HepG2 (cell line): Measurements from ENCODE around the gene AARSD1. TPM values are rescaled to one million over a fixed set of nuclear protein-coding genes. Genes with fewer than 3 reads are reported as not detected.

ENCODE experiments used
- ATF7 ChIP-seq, 2 experiments: fragments of 450-650 bp in 1 of 2; sonication (generic) in 1 of 2; formaldehyde crosslinking in 1 of 2; IDR thresholded peaks; 2 replicates each; pipeline versions ENCODE4 v1.4.0 to v1.6.1; 2016 to 2020; ENCODE audit warnings: antibody characterized with exemption in 1 of 2, mild to moderate bottlenecking in 1 of 2, missing genetic modification reagents in 1 of 2
- HDAC1 ChIP-seq: sonication (generic); formaldehyde crosslinking; IDR thresholded peaks from 2 replicates; pipeline ENCODE4 v1.5.1; 2020; ENCODE audit warnings: mild to moderate bottlenecking, missing genetic modification reagents
- HOXA5 ChIP-seq: sonication (generic); formaldehyde crosslinking; IDR thresholded peaks from 2 replicates; pipeline ENCODE4 v1.4.0; 2020; ENCODE audit warnings: missing genetic modification reagents
- MAZ ChIP-seq, 2 experiments: sonication (generic) in 1 of 2; formaldehyde crosslinking in 1 of 2; IDR thresholded peaks; 2 replicates each; pipeline versions ENCODE4 v1.5.0 to v1.6.1; 2012 to 2020; ENCODE audit warnings: low read depth in 2 of 2, mild to moderate bottlenecking in 2 of 2, borderline replicate concordance in 1 of 2, improper control_type of control experiment in 1 of 2, low read length in 1 of 2, missing genetic modification reagents in 1 of 2, moderate library complexity in 1 of 2
- MZF1 ChIP-seq: sonication (generic); formaldehyde crosslinking; IDR thresholded peaks from 2 replicates; pipeline ENCODE4 v1.8.1; 2023; ENCODE audit warnings: mild to moderate bottlenecking, missing genetic modification reagents, borderline replicate concordance
- ZNF292 ChIP-seq: sonication (generic); formaldehyde crosslinking; IDR thresholded peaks from 2 replicates; pipeline ENCODE4 v1.8.1; 2022; ENCODE audit warnings: mild to moderate bottlenecking, low read depth, missing genetic modification reagents, borderline replicate concordance
- polyA plus RNA-seq, 8 experiments: library from polyadenylated mRNA; depleted of rRNA in 3 of 8; stranded (reverse) in 7 of 8; unstranded in 1 of 8; fragments of >200 nt; fragmentation: Illumina TruSeq in 4 of 8; extraction: Trizol in 4 of 8; gene quantifications; 2 replicates each; pipeline versions ENCODE4 v1.2.1 to v1.2.3, GENCODE V29; 2011 to 2016; ENCODE audit warnings: low read depth in 4 of 8, missing spikeins in 1 of 8, mixed read lengths in 1 of 8; ENCODE audit not compliant: insufficient read depth in 1 of 8
- total RNA-seq, 5 experiments: library from RNA; depleted of rRNA; stranded (reverse); fragments of >200 nt; fragmentation: Illumina TruSeq; extraction: Trizol; gene quantifications; 2 replicates each; pipeline ENCODE4 v1.2.3, GENCODE V29; 2016; ENCODE audit warnings: low read depth in 1 of 5
- TF ChIP-seq, protein P1 (sequence below), 2 experiments: IDR thresholded peaks; 2 replicates each; pipeline ENCODE4 v1.6.1; 2011 to 2012; ENCODE audit warnings: low read length in 2 of 2, borderline replicate concordance in 1 of 2, low read depth in 1 of 2, mild to moderate bottlenecking in 1 of 2, moderate library complexity in 1 of 2
- TF ChIP-seq, protein P2 (sequence below): sonication (generic); formaldehyde crosslinking; IDR thresholded peaks from 2 replicates; pipeline ENCODE4 v1.5.1; 2020; ENCODE audit warnings: mild to moderate bottlenecking, missing genetic modification reagents, borderline replicate concordance
- TF ChIP-seq, protein P3 (sequence below), 2 experiments: fragments of 450-650 bp in 1 of 2; sonication (generic) in 1 of 2; formaldehyde crosslinking; IDR thresholded peaks; 2 replicates each; pipeline versions ENCODE4 v1.5.0 to v1.8.0; 2020 to 2022; ENCODE audit warnings: mild to moderate bottlenecking in 1 of 2, missing genetic modification reagents in 1 of 2
- TF ChIP-seq, protein P4 (sequence below): IDR thresholded peaks from 2 replicates; pipeline ENCODE4 v1.6.1; 2016; ENCODE audit warnings: missing biosample characterization, missing genetic modification reagents, low read depth
- TF ChIP-seq, protein P5 (sequence below): sonication (generic); formaldehyde crosslinking; conservative IDR thresholded peaks from 2 replicates; pipeline ENCODE4 v1.5.0; 2020; ENCODE audit warnings: missing genetic modification reagents

The AARSD1 gene
- total and polyA plus RNA-seq, 2 of the 13 experiments (the other 11 are each of a cell fraction or from before 2014, with no cell fraction given), result 24.7 to 29.3 TPM

DNA sequence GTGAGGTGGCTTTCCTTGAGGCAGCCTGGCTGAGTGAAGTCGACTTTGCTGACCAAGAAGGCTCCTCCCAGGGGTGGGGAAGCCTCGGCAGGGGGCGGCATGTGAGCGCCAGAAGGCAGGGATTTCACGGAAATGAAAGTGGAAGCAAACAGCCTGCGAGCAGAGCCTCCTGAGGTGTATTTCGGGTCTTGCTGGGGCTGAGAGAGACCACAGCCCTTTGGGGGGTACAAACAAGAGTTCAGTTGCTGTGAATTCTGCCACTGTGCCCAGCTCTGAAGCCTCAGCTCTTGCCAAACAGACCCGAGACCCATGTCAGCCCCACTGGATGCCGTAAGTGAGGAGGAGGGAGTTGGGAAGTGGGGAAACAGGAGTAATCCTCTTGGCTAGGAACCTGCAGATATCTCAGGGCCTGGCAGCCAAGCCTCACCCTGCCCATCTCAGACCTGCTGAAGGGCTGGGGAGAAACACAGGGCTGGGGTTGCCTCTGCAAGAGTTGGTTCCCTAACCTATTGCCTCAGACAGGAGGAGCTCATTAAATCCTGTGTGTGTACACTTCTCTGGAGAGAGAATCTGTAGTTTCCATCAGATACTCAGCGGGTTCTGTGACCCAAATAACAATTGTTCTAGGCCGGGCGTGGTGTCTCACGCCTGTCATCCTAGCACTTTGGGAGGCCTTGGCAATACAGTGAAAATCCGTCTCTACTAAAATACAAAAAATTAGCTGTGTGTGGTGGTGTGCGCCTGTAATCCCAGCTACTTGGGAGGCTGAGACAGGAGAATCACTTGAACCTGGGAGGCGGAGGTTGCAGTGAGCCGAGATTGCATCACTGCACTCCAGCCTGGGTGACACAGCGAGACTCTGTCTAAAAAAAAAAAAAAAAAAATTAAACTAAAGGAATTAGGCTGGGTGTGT, 42.6 kb upstream of the AARSD1 start, which contains the start of gene IFI35 (continued):
- TF ChIP-seq, protein P1, sequence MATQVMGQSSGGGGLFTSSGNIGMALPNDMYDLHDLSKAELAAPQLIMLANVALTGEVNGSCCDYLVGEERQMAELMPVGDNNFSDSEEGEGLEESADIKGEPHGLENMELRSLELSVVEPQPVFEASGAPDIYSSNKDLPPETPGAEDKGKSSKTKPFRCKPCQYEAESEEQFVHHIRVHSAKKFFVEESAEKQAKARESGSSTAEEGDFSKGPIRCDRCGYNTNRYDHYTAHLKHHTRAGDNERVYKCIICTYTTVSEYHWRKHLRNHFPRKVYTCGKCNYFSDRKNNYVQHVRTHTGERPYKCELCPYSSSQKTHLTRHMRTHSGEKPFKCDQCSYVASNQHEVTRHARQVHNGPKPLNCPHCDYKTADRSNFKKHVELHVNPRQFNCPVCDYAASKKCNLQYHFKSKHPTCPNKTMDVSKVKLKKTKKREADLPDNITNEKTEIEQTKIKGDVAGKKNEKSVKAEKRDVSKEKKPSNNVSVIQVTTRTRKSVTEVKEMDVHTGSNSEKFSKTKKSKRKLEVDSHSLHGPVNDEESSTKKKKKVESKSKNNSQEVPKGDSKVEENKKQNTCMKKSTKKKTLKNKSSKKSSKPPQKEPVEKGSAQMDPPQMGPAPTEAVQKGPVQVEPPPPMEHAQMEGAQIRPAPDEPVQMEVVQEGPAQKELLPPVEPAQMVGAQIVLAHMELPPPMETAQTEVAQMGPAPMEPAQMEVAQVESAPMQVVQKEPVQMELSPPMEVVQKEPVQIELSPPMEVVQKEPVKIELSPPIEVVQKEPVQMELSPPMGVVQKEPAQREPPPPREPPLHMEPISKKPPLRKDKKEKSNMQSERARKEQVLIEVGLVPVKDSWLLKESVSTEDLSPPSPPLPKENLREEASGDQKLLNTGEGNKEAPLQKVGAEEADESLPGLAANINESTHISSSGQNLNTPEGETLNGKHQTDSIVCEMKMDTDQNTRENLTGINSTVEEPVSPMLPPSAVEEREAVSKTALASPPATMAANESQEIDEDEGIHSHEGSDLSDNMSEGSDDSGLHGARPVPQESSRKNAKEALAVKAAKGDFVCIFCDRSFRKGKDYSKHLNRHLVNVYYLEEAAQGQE (IDR thresholded peaks at IDR 0.05; ENCODE audit: borderline replicate concordance in 1 of 2, low read depth in 1 of 2, low read length in 2 of 2), result no peak
- TF ChIP-seq, protein P2, sequence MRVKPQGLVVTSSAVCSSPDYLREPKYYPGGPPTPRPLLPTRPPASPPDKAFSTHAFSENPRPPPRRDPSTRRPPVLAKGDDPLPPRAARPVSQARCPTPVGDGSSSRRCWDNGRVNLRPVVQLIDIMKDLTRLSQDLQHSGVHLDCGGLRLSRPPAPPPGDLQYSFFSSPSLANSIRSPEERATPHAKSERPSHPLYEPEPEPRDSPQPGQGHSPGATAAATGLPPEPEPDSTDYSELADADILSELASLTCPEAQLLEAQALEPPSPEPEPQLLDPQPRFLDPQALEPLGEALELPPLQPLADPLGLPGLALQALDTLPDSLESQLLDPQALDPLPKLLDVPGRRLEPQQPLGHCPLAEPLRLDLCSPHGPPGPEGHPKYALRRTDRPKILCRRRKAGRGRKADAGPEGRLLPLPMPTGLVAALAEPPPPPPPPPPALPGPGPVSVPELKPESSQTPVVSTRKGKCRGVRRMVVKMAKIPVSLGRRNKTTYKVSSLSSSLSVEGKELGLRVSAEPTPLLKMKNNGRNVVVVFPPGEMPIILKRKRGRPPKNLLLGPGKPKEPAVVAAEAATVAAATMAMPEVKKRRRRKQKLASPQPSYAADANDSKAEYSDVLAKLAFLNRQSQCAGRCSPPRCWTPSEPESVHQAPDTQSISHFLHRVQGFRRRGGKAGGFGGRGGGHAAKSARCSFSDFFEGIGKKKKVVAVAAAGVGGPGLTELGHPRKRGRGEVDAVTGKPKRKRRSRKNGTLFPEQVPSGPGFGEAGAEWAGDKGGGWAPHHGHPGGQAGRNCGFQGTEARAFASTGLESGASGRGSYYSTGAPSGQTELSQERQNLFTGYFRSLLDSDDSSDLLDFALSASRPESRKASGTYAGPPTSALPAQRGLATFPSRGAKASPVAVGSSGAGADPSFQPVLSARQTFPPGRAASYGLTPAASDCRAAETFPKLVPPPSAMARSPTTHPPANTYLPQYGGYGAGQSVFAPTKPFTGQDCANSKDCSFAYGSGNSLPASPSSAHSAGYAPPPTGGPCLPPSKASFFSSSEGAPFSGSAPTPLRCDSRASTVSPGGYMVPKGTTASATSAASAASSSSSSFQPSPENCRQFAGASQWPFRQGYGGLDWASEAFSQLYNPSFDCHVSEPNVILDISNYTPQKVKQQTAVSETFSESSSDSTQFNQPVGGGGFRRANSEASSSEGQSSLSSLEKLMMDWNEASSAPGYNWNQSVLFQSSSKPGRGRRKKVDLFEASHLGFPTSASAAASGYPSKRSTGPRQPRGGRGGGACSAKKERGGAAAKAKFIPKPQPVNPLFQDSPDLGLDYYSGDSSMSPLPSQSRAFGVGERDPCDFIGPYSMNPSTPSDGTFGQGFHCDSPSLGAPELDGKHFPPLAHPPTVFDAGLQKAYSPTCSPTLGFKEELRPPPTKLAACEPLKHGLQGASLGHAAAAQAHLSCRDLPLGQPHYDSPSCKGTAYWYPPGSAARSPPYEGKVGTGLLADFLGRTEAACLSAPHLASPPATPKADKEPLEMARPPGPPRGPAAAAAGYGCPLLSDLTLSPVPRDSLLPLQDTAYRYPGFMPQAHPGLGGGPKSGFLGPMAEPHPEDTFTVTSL (CRISPR knock-in tag), result peak; percentile 31; the same call in 1 of the 2 replicates
- TF ChIP-seq ZNF292 (CRISPR knock-in tag), result peak; percentile 34
- TF ChIP-seq, protein P3, sequence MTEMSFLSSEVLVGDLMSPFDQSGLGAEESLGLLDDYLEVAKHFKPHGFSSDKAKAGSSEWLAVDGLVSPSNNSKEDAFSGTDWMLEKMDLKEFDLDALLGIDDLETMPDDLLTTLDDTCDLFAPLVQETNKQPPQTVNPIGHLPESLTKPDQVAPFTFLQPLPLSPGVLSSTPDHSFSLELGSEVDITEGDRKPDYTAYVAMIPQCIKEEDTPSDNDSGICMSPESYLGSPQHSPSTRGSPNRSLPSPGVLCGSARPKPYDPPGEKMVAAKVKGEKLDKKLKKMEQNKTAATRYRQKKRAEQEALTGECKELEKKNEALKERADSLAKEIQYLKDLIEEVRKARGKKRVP (CRISPR knock-in tag; IDR thresholded peaks at IDR 0.05), result peak in 1 of 2 experiments; percentile 79; a peak in 1 of 4 replicates
- TF ChIP-seq HDAC1 (CRISPR knock-in tag), result peak; percentile 75; the same call in 1 of the 2 replicates
- TF ChIP-seq, protein P4, sequence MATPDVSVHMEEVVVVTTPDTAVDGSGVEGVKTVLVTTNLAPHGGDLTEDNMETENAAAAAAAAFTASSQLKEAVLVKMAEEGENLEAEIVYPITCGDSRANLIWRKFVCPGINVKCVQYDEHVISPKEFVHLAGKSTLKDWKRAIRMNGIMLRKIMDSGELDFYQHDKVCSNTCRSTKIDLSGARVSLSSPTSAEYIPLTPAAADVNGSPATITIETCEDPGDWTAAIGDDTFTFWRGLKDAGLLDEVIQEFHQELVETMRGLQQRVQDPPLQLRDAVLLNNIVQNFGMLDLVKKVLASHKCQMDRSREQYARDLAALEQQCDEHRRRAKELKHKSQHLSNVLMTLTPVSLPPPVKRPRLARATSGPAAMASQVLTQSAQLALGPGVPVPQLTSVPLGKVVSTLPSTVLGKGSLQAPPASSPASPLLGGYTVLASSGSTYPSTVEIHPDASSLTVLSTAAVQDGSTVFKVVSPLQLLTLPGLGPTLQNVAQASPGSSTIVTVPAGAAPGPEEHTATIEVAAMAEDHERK (CRISPR knock-in tag), result no peak
- TF ChIP-seq MAZ (IDR thresholded peaks at IDR 0.05; ENCODE audit: borderline replicate concordance, low read depth, low read length), result no peak
- peak; percentile 66 for TF ChIP-seq MAZ (CRISPR knock-in tag; IDR thresholded peaks at IDR 0.05; ENCODE audit: low read depth)
- TF ChIP-seq HOXA5 (CRISPR knock-in tag), result peak; percentile 90
- peak; percentile 41; the same call in 1 of the 2 replicates for TF ChIP-seq ATF7 (IDR thresholded peaks at IDR 0.05)
- TF ChIP-seq ATF7 (CRISPR knock-in tag; IDR thresholded peaks at IDR 0.05), result no peak
- no peak for TF ChIP-seq MZF1 (CRISPR knock-in tag)
- TF ChIP-seq, protein P5, sequence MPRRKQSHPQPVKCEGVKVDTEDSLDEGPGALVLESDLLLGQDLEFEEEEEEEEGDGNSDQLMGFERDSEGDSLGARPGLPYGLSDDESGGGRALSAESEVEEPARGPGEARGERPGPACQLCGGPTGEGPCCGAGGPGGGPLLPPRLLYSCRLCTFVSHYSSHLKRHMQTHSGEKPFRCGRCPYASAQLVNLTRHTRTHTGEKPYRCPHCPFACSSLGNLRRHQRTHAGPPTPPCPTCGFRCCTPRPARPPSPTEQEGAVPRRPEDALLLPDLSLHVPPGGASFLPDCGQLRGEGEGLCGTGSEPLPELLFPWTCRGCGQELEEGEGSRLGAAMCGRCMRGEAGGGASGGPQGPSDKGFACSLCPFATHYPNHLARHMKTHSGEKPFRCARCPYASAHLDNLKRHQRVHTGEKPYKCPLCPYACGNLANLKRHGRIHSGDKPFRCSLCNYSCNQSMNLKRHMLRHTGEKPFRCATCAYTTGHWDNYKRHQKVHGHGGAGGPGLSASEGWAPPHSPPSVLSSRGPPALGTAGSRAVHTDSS (CRISPR knock-in tag), result 0 out of 2 replicates have a peak, but pooled peaks have one; percentile 79
